GM18519 (cell line): Measurements from ENCODE around the gene MUC3A.
"Not testable (repeated sequence)": the region's sequence is repeated elsewhere in the genome, so short reads cannot be mapped to it uniquely, and the experiment has no call there.

Experiments
- ATAC-seq: cut with Tn5 transposase; IDR thresholded peaks from one replicate; pipeline ENCODE4 v1.9.1; 2021; ENCODE audit warnings: mild to moderate bottlenecking, moderate library complexity; ENCODE audit not compliant: unreplicated experiment, low FRiP score

MUC3A gene

DNA sequence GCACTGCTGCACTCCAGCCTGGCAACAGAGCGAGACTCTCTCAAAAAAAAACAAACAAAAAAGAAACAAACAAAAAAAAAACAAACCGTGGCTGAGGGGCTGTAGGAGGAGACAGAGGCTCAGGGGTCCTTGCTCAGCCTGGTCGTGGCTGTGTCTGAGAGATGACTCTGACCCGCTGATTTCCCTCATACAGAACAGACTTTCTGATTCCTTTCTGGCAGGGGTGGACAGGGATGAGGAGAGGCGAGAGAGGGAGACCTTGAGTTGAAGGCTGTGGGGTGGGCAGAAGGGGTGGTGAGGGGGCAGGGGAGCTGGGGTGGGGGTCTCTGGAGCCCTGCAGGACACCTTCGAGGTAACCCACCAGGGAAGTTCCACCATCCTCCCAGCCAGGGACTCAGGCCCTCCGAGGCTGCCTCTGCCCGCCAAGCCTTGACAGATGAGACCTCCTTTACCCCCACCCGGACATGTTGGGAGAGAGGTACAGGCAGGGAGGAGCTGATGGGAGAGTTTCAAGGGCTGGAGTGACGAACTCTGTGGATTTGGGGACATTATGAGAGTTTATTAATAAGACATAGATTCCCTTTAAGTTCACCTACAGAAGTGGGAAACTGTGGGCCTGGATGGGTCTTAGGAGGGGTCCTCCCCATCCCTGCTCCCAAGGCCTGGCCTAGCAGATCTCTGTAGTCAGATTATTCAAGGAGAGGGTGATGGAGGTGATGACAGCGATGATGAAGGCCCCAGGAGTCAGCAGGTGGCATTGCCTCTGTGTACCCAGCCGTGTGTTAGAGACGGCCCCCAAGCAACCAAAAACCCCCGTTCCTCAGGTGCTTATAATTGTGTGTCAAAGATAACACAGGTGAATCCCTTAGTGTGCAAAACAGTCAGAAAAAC is 22.0 kb downstream of the MUC3A start:
- ATAC-seq = no peak

DNA sequence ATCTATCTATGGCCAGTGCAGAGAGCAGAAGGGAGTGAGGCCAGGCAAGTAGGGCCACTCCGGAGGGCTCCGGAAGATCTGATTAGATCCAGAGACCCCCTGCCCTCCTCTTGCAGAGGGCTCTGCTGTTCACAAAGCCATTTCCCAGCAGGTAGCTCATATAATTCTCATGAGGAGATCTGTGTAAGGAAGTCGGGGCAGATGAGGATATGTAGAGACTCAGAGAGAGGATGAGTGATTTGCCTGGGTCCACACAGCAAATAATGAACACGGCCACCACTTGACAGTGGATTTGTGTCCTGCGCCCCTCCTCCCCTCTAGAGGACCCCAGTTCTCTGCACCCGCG is 22.6 kb downstream of the MUC3A start:
- ATAC-seq = no peak

DNA sequence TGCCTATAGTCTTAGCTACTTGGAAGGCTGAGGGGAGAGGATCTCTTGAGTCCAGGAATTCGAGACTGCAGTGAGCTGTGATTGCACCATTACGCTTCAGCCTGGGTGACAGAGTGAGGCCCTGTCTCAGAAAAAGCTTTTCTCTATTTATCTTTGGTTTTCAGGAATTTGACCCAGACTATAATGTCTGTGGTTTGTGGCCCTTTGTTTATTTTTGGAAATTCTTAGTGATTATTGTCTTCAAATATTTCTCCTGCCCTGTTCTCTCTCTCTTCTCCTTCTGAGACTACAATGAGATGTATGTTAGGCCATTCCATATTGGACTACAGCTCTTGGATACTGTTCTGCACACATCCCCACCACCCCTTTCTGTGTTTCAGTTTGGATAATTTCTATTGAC is 24.7 kb downstream of the MUC3A start:
- no peak for ATAC-seq

DNA sequence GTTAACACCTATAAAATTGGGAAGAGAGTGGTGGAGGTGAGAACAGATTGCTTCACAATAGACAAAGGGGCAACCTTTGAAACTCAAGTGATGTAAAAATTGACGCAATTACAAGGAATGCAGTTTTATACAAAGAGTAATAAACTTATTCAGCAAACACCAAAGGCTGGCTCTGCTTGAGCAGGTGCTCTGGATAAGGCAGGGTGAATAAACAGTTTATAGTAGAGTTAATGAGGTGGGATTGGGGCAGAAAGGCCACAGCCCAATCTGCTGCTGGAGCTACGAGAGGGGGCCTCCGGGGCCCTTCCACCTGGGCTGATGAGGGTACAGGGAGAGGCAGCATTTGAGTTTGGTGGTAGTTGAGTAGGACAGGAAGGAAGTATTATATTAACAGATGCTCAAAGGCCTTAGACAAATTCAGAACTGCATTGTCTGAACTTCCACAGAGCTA is 26.1 kb downstream of the MUC3A start:
- no peak for ATAC-seq

DNA sequence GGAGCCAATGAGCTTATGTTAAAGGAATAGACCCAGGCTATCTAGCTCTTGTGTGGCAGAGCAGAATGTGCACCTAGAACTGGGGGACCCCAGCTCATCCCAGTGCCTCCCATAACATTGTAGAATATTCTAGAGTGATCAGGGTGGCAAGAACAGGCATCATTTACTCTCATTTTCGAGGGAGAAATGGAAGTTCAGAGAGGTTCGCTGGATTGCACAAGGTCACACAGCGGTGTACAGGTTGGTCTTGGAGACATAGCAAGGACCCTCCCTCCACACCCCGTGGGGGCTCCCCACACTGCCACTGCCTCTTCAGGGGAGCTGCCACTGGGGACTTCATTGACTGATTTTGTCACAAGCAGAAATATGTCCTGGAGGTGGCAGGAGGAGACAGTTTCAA is 29.0 kb downstream of the MUC3A start:
- ATAC-seq = no peak

DNA sequence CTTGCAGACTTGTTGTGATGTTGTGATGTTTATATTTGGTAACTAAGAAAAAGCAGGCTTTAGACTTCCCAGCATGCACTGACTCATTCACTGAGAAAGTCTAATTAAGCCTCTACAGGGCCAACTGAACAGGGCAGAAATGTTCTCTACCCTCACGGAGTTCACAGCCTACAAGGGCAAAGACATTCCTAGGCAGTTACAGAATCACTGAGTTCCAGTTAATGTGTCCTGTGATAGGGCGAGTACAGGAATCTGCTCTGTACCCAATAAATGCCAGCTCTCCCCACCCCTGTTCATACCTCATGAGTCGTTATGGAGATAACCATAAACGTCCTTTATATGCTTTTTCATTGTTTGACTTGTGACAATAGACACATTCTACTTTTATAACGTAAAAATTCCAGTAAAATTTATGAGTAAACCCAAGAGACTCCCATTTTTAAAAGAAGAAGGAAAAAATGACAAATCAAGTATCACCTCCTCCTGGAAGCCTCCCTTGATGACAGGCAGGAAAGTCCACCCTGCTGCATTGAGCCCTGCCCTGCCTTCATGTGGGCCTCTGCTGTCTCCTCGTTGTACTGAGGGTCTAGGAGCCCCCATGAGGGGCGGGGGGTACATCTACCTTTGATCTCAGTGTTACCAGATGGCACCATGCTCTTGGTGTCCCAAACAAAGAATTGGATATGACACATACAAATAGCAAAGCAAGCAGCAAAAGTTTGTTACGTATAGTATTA is 34.3 kb downstream of the MUC3A start:
- ATAC-seq = no peak

DNA sequence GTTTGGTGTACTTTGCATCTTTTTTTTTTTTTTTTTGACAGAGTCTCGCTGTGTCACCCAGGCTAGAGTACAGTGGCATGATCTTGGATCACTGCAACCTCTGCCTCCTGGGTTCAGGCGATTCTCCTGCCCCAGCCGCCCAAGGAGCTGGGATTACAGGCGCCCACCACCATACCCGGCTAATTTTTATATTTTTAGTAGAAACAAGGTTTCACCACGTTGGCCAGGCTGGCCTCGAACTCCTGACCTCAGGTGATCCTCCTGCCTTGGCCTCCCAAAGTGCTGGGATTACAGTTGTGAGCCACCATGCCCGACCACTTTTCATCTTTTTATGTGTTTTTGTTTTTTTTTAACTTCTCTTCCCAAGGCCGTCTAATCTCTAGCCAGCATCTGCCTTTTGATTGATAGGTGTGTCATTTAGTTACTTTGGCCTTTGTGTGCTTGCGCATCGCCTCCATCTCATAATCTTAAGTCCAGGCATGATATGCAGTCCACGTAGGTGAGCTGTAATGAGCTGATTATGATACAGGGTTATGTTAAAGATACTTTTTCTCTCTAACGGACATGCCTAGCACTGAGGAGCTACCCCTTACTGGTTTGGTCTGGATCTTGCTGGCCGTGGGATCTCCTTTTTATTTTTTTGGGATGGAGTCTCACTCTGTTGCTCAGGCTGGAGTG is 35.0 kb downstream of the MUC3A start:
- not testable (repeated sequence) for ATAC-seq

DNA sequence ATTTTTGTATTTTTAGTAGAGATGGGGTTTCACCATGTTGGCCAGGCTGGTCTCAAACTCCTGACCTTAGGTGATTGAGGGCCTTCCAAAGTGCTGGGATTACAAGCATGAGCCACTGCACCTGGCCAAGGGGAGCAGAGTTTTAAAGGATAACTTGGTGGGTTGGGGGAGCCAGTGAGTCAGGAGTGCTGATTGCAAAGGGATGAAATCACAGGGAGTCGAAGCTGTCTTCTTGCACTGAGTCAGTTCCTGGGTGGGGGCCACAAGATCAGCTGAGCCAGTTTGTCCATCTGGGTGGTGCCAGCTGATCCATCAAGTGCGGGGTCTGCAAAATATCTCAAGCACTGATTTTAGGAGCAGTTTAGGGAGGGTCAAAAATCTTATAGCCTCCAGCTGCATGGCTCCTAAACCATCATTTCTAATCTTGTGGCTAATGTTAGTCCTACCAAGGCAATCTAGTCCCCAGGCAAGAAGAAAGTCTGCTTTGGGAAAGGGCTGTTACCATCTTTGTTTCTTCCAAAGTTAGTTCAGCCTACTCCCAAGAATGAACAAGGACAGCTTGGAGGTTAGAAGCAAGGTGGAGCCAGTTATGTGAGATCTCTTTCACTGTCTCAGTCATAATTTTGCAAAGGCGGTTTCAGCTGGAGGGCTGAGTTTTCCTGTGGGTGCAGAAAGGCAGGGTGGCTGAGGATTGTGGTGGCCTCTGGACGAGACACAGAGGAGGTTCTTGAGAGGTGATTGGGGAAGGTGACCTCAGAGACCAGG is 35.9 kb downstream of the MUC3A start:
- ATAC-seq = not testable (repeated sequence)

DNA sequence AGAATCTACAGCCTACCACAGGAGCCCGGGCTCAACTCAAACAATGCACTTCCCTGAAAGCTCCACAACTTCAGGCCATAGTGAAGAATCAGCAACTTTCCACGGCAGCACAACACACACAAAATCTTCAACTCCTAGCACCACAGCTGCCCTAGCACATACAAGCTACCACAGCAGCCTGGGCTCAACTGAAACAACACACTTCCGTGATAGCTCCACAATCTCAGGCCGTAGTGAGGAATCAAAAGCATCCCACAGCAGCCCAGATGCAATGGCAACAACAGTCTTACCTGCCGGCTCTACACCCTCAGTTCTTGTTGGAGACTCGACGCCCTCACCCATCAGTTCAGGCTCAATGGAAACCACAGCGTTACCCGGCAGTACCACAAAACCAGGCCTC is 42.3 kb downstream of the MUC3A start:
- no peak for ATAC-seq

DNA sequence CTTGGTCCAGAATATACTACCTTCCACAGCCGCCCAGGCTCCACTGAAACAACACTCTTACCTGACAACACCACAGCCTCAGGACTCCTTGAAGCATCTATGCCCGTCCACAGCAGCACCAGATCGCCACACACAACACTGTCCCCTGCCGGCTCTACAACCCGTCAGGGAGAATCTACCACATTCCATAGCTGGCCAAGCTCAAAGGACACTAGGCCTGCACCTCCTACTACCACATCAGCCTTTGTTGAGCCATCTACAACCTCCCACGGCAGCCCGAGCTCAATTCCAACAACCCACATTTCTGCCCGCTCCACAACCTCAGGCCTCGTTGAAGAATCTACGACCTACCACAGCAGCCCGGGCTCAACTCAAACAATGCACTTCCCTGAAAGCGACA is 42.9 kb downstream of the MUC3A start:
- ATAC-seq = not testable (repeated sequence)

DNA sequence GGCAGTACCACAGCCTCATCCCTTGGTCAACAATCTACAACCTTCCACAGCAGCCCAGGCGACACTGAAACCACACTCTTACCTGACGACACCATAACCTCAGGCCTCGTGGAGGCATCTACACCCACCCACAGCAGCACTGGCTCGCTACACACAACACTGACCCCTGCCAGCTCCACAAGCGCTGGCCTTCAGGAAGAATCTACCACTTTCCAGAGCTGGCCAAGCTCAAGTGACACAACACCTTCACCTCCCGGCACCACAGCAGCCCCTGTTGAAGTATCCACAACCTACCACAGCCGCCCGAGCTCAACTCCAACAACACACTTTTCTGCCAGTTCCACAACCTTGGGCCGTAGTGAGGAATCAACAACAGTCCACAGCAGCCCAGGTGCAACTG is 45.3 kb downstream of the MUC3A start:
- not testable (repeated sequence) for ATAC-seq

DNA sequence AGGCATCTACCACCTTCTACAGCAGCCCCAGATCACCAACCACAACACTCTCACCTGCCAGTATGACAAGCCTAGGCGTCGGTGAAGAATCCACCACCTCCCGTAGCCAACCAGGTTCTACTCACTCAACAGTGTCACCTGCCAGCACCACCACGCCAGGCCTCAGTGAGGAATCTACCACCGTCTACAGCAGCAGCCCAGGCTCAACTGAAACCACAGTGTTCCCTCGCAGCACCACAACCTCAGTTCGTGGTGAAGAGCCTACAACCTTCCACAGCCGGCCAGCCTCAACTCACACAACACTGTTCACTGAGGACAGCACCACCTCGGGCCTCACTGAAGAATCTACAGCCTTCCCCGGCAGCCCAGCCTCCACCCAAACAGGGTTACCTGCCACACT is 49.2 kb downstream of the MUC3A start:
- not testable (repeated sequence) for ATAC-seq

DNA sequence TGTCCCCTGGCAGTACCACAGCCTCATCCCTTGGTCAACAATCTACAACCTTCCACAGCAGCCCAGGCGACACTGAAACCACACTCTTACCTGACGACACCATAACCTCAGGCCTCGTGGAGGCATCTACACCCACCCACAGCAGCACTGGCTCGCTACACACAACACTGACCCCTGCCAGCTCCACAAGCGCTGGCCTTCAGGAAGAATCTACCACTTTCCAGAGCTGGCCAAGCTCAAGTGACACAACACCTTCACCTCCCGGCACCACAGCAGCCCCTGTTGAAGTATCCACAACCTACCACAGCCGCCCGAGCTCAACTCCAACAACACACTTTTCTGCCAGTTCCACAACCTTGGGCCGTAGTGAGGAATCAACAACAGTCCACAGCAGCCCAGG is 50.0 kb downstream of the MUC3A start:
- ATAC-seq = not testable (repeated sequence)

DNA sequence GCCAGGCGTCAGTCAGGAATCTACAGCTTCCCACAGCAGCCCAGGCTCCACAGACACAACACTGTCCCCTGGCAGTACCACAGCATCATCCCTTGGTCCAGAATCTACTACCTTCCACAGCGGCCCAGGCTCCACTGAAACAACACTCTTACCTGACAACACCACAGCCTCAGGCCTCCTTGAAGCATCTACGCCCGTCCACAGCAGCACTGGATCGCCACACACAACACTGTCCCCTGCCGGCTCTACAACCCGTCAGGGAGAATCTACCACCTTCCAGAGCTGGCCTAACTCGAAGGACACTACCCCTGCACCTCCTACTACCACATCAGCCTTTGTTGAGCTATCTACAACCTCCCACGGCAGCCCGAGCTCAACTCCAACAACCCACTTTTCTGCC is 50.7 kb downstream of the MUC3A start:
- ATAC-seq = not testable (repeated sequence)

DNA sequence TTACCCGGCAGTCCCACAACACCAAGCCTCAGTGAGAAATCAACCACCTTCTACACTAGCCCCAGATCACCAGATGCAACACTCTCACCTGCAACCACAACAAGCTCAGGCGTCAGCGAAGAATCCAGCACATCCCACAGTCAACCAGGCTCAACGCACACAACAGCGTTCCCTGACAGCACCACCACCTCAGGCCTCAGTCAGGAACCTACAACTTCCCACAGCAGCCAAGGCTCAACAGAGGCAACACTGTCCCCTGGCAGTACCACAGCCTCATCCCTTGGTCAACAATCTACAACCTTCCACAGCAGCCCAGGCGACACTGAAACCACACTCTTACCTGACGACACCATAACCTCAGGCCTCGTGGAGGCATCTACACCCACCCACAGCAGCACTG is 53.0 kb downstream of the MUC3A start:
- not testable (repeated sequence) for ATAC-seq

DNA sequence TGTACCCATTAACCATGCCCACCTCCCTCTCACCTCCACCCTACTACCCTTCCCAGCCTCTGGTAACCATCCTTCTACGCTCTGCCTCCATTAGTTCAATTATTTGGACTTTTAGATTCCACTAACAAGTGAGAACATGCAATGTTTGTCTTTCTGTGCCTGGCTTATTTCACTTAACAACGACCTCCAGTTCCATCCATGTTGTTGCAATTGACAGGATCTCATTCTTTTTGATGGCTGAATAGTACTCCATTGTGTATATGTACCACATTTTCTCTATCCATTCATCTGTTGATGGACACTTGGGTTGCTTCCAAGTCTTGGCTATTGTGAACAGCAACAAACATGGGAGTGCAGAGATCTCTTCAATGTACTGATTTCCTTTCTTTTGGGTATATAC is 58.0 kb downstream of the MUC3A start:
- ATAC-seq = not testable (repeated sequence)

DNA sequence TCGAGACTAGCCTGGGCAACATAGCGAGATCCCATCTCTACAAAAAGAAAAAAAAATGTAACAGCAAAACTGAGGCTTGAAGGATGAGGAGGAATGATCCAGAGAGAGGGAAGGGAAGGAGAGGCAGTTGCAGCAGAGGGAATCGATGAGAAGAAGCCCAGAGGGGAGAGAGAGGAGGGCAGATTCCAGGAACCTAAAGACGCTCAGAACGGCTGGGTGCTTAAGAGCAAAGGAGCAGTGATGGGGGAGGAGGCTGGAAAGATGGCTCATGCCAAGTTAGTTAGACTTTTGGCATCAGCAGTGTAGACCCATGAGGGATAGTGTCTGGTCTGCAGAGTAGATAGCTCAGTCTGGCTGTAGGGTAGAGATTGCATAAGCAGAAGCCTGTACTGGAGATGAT is 60.3 kb downstream of the MUC3A start:
- ATAC-seq = no peak

DNA sequence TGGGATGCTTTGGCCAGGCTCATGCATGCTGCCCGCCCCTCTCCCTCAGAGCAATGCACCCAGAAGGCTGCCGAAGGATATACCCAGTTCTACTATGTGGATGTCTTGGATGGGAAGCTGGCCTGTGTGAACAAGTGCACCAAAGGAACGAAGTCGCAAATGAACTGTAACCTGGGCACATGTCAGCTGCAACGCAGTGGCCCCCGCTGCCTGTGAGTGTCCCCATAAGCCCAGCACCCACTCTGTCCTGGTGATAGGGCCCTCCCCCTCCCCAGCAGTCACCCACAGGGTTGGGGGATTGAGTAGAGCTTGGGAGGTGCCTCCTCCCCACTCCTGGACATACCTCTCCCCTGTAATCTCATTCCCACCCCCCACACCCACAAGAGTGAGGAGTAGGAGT is 63.6 kb downstream of the MUC3A start:
- ATAC-seq = no peak

DNA sequence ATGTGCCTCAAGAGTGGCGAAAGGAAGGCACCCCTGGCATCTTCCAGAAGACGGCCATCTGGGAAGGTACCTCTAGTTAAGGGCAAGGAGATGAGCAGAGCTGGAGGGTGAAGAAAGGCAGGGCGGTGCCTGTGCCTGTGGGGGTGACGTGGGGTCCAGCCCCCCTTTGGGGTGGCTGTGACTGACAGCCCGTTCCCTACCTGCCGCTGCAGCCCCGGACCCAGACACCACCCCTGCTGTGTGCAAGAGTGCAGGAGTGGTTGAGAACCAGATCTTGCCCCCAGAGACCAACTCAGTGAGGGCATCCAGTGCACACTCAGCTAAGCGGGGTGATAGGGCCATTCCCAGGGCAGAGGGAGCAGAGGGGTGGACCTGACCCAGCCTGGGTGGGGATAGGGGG is 66.3 kb downstream of the MUC3A start:
- ATAC-seq = no peak

DNA sequence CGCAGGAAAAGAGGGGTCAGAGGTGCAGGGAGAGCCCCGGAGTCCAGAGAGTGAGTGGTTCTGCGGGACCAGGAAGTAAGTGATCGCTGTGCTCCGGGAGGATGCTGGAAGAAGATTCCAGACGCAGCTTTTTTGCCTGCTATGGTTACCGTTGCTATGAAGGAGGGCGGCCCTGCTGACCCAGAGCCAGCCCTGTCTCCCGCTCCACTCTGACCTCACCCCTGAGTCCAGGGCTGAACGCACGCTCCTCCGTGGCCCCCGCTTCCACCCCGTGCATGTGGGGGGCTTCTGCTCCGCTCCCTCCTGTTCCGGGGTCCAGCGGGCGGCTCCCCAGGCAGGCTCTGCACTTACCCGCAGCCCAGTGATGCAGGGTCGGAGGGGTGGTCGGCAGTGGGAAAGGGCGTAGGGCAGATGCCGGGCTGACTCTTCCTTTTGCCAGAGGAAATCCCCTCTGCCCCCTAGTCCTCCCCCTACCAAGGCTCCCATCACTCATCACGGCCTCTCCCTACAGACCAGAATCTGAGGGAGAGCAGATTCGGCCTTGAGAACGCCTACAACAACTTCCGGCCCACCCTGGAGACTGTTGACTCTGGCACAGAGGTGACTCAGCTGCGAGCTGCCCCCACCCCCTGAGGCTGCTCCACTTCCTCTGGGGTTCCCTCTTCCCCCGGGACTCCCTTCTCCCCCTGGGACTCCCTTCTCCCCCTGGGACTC is 67.9 kb downstream of the MUC3A start:
- ATAC-seq = no peak
